DOHH2 (cell line): Measurements from ENCODE around the gene TBC1D16.

Experiments used
- CTCF ChIP-seq: fragments of 200-600 bp; sonication (generic); IDR thresholded peaks from one replicate; pipeline ENCODE4 v1.5.1; 2014; ENCODE audit warnings: antibody characterized with exemption, mild to moderate bottlenecking, low read depth, low read length; ENCODE audit not compliant: poor library complexity, severe bottlenecking
- EZH2phosphoT487 ChIP-seq: fragments of 200-600 bp; sonication (generic); IDR thresholded peaks from 2 replicates; pipeline ENCODE4 v1.6.1; 2017; ENCODE audit warnings: borderline replicate concordance, mild to moderate bottlenecking, antibody characterized with exemption, low read length, moderate library complexity, mixed read lengths

GRCh38 chr17:79970576-79971068, 65.0 kb downstream of the TBC1D16 start:
- peak; percentile 73 for TF ChIP-seq CTCF
- TF ChIP-seq EZH2phosphoT487, result no peak
